K562 (cell line): ENCODE data around the gene HEXD. TPM values are rescaled to one million over a fixed set of nuclear protein-coding genes. Genes with fewer than 3 reads are reported as not detected.

Experiments
- CC2D1A ChIP-seq: fragments of 450-650 bp; IDR thresholded peaks from 2 replicates; pipeline ENCODE4 v1.6.1; 2017; ENCODE audit warnings: mild to moderate bottlenecking
- MITF ChIP-seq: IDR thresholded peaks from 2 replicates; pipeline ENCODE4 v1.6.1; 2014; ENCODE audit warnings: antibody characterized with exemption
- NR3C1 ChIP-seq: sonication (generic); formaldehyde crosslinking; IDR thresholded peaks from 2 replicates; pipeline ENCODE4 v1.8.1; 2022; ENCODE audit warnings: missing genetic modification reagents
- SNIP1 ChIP-seq: fragments of 450-650 bp; IDR thresholded peaks from 2 replicates; pipeline ENCODE4 v1.7.1; 2017; ENCODE audit warnings: low read depth, mild to moderate bottlenecking
- TEAD1 ChIP-seq, 2 experiments: fragments of 450-650 bp in 1 of 2; sonication (generic) in 1 of 2; formaldehyde crosslinking; IDR thresholded peaks; 2 replicates each; pipeline versions ENCODE4 v1.4.0 to v1.8.0; 2020 to 2022; ENCODE audit warnings: mild to moderate bottlenecking in 2 of 2, missing genetic modification reagents in 1 of 2
- TOE1 ChIP-seq, 2 experiments: fragments of 450-650 bp in 1 of 2; sonication (generic) in 1 of 2; formaldehyde crosslinking in 1 of 2; IDR thresholded peaks; 2 replicates each; pipeline versions ENCODE4 v1.7.1 to v1.8.0; 2016 to 2022; ENCODE audit warnings: borderline replicate concordance in 2 of 2, mild to moderate bottlenecking in 2 of 2, antibody characterized with exemption in 1 of 2, inconsistent platforms in 1 of 2, low read depth in 1 of 2, missing genetic modification reagents in 1 of 2, moderate library complexity in 1 of 2
- ZFP91 ChIP-seq: sonication (generic); formaldehyde crosslinking; IDR thresholded peaks from 2 replicates; pipeline ENCODE4 v1.8.0; 2022; ENCODE audit warnings: mild to moderate bottlenecking, missing genetic modification reagents
- ZNF589 ChIP-seq: fragments of 200-800 bp; sonication (Bioruptor generic); IDR thresholded peaks from 2 replicates; pipeline ENCODE4 v1.6.1; 2016; ENCODE audit warnings: low read depth, missing genetic modification characterization, missing compliant biosample characterization
- polyA plus RNA-seq, 8 experiments: library from polyadenylated mRNA; depleted of rRNA in 4 of 8; stranded (reverse) in 5 of 8; unstranded in 3 of 8; fragments of >200 nt; fragmentation: Nextera tagmentation in 2 of 8; fragmentation: Illumina TruSeq in 1 of 8; extraction: Ambion mirVana in 2 of 8; extraction: Trizol in 1 of 8; gene quantifications; 2 replicates each; pipeline versions ENCODE4 v1.2.1 to v1.2.3, GENCODE V29; 2011 to 2014; ENCODE audit warnings: inconsistent platforms in 1 of 8, missing spikeins in 1 of 8
- total RNA-seq, 7 experiments: library from RNA; depleted of rRNA in 6 of 7; stranded (reverse); fragments of >200 nt in 6 of 7; fragmentation: Illumina TruSeq in 2 of 7; extraction: Trizol in 2 of 7; gene quantifications; 2 replicates each; pipeline versions ENCODE4 v1.2.1 to v1.2.3, GENCODE V29; 2011 to 2021; ENCODE audit warnings: low replicate concordance in 1 of 7
- TF ChIP-seq, protein P1 (sequence below): fragments of 450-650 bp; IDR thresholded peaks from 2 replicates; pipeline ENCODE4 v1.6.1; 2016; ENCODE audit warnings: borderline replicate concordance
- TF ChIP-seq, protein P2 (sequence below): sonication (generic); formaldehyde crosslinking; IDR thresholded peaks from 2 replicates; pipeline ENCODE4 v1.9.0; 2022; ENCODE audit warnings: mild to moderate bottlenecking, missing genetic modification reagents
- TF ChIP-seq, protein P3 (sequence below): fragments of 450-650 bp; formaldehyde crosslinking; IDR thresholded peaks from 2 replicates; pipeline ENCODE4 v1.4.0; 2020; ENCODE audit warnings: mild to moderate bottlenecking, mixed read lengths
- TF ChIP-seq, protein P4 (sequence below): fragments of 450-650 bp; IDR thresholded peaks from 2 replicates; pipeline ENCODE4 v1.6.1; 2017; ENCODE audit warnings: antibody characterized with exemption, mild to moderate bottlenecking
- TF ChIP-seq, protein P5 (sequence below): fragments of 450-650 bp; conservative IDR thresholded peaks from 2 replicates; pipeline ENCODE4 v1.6.1; 2016; ENCODE audit warnings: missing genetic modification characterization, low read depth, mild to moderate bottlenecking, control low read depth, missing compliant biosample characterization

The HEXD gene
- total and polyA plus RNA-seq, 9 of the 15 experiments (the other 6 are each of a cell fraction or from before 2014, with no cell fraction given): 1.0 to 25.3 (median 10.0) TPM

DNA sequence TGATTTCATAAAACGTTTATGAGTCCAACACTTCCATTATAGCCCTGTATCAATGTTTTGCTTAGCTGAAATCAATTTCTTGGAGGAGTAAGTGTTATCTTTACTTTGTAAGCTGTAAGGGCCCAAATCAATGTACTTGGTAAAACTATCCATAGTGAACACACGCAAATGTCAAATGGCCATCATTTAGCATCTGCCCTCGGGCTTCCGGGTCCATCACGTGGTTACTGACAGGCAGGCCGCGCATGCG lies 39.7 kb downstream of the HEXD start (continued):
- TF ChIP-seq, protein P1, sequence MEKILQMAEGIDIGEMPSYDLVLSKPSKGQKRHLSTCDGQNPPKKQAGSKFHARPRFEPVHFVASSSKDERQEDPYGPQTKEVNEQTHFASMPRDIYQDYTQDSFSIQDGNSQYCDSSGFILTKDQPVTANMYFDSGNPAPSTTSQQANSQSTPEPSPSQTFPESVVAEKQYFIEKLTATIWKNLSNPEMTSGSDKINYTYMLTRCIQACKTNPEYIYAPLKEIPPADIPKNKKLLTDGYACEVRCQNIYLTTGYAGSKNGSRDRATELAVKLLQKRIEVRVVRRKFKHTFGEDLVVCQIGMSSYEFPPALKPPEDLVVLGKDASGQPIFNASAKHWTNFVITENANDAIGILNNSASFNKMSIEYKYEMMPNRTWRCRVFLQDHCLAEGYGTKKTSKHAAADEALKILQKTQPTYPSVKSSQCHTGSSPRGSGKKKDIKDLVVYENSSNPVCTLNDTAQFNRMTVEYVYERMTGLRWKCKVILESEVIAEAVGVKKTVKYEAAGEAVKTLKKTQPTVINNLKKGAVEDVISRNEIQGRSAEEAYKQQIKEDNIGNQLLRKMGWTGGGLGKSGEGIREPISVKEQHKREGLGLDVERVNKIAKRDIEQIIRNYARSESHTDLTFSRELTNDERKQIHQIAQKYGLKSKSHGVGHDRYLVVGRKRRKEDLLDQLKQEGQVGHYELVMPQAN: peak; percentile 91
- peak; percentile 95 for TF ChIP-seq TOE1 (IDR thresholded peaks at IDR 0.05; ENCODE audit: borderline replicate concordance)
- no peak for TF ChIP-seq TOE1 (CRISPR knock-in tag; IDR thresholded peaks at IDR 0.05; ENCODE audit: borderline replicate concordance, low read depth)
- TF ChIP-seq, protein P2, sequence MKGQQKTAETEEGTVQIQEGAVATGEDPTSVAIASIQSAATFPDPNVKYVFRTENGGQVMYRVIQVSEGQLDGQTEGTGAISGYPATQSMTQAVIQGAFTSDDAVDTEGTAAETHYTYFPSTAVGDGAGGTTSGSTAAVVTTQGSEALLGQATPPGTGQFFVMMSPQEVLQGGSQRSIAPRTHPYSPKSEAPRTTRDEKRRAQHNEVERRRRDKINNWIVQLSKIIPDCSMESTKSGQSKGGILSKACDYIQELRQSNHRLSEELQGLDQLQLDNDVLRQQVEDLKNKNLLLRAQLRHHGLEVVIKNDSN (CRISPR knock-in tag): peak; percentile 98
- TF ChIP-seq ZFP91 (CRISPR knock-in tag): no peak
- TF ChIP-seq TEAD1 (CRISPR knock-in tag; IDR thresholded peaks at IDR 0.05): peak in 1 of 2 experiments; percentile 51; a peak in 2 of 4 replicates
- no peak for TF ChIP-seq CC2D1A
- TF ChIP-seq, protein P3, sequence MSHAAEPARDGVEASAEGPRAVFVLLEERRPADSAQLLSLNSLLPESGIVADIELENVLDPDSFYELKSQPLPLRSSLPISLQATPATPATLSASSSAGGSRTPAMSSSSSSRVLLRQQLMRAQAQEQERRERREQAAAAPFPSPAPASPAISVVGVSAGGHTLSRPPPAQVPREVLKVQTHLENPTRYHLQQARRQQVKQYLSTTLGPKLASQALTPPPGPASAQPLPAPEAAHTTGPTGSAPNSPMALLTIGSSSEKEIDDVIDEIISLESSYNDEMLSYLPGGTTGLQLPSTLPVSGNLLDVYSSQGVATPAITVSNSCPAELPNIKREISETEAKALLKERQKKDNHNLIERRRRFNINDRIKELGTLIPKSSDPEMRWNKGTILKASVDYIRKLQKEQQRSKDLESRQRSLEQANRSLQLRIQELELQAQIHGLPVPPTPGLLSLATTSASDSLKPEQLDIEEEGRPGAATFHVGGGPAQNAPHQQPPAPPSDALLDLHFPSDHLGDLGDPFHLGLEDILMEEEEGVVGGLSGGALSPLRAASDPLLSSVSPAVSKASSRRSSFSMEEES (CRISPR knock-in tag): peak; percentile 97
- no peak for TF ChIP-seq SNIP1
- TF ChIP-seq NR3C1 (CRISPR knock-in tag): no peak
- TF ChIP-seq MITF: no peak; the same call in none of the 2 replicates
- peak; percentile 91; the same call in 1 of the 2 replicates for TF ChIP-seq ZNF589
- TF ChIP-seq, protein P4, sequence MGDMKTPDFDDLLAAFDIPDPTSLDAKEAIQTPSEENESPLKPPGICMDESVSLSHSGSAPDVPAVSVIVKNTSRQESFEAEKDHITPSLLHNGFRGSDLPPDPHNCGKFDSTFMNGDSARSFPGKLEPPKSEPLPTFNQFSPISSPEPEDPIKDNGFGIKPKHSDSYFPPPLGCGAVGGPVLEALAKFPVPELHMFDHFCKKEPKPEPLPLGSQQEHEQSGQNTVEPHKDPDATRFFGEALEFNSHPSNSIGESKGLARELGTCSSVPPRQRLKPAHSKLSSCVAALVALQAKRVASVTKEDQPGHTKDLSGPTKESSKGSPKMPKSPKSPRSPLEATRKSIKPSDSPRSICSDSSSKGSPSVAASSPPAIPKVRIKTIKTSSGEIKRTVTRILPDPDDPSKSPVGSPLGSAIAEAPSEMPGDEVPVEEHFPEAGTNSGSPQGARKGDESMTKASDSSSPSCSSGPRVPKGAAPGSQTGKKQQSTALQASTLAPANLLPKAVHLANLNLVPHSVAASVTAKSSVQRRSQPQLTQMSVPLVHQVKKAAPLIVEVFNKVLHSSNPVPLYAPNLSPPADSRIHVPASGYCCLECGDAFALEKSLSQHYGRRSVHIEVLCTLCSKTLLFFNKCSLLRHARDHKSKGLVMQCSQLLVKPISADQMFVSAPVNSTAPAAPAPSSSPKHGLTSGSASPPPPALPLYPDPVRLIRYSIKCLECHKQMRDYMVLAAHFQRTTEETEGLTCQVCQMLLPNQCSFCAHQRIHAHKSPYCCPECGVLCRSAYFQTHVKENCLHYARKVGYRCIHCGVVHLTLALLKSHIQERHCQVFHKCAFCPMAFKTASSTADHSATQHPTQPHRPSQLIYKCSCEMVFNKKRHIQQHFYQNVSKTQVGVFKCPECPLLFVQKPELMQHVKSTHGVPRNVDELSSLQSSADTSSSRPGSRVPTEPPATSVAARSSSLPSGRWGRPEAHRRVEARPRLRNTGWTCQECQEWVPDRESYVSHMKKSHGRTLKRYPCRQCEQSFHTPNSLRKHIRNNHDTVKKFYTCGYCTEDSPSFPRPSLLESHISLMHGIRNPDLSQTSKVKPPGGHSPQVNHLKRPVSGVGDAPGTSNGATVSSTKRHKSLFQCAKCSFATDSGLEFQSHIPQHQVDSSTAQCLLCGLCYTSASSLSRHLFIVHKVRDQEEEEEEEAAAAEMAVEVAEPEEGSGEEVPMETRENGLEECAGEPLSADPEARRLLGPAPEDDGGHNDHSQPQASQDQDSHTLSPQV: 0 out of 2 replicates have a peak, but pooled peaks have one; percentile 66
- TF ChIP-seq, protein P5, sequence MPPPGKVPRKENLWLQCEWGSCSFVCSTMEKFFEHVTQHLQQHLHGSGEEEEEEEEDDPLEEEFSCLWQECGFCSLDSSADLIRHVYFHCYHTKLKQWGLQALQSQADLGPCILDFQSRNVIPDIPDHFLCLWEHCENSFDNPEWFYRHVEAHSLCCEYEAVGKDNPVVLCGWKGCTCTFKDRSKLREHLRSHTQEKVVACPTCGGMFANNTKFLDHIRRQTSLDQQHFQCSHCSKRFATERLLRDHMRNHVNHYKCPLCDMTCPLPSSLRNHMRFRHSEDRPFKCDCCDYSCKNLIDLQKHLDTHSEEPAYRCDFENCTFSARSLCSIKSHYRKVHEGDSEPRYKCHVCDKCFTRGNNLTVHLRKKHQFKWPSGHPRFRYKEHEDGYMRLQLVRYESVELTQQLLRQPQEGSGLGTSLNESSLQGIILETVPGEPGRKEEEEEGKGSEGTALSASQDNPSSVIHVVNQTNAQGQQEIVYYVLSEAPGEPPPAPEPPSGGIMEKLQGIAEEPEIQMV: no peak
